Nephron progenitor cell (in vitro differentiated cells): ENCODE data around the gene MVB12B.

Experiments
- DNase-seq: peaks from one replicate; pipeline ENCODE4 v3.0.0; 2021
- H3K27ac Mint-ChIP-seq: 2 replicates; pipeline ENCODE4 v1.8.0; 2021; ENCODE audit warnings: mild to moderate bottlenecking, moderate library complexity, mixed read lengths
- H3K27me3 Mint-ChIP-seq: 2 replicates; pipeline ENCODE4 v1.8.0; 2021; ENCODE audit warnings: mild to moderate bottlenecking, low read depth, mixed read lengths; ENCODE audit not compliant: poor library complexity
- H3K36me3 Mint-ChIP-seq: 2 replicates; pipeline ENCODE4 v1.8.0; 2021; ENCODE audit warnings: low read depth, mixed read lengths
- H3K4me1 Mint-ChIP-seq: 2 replicates; pipeline ENCODE4 v1.8.0; 2021; ENCODE audit warnings: mixed read lengths
- H3K4me3 Mint-ChIP-seq: 2 replicates; pipeline ENCODE4 v1.8.0; 2021; ENCODE audit warnings: mild to moderate bottlenecking, moderate library complexity, mixed read lengths
- H3K9me3 Mint-ChIP-seq: 2 replicates; pipeline ENCODE4 v1.8.0; 2021; ENCODE audit warnings: mild to moderate bottlenecking, moderate library complexity, mixed read lengths
- CTCF ChIP-seq: fragments of 200-600 bp; sonication (generic); IDR thresholded peaks from 2 replicates; pipeline ENCODE4 v1.5.0; 2021; ENCODE audit warnings: antibody characterized with exemption

MVB12B gene

GRCh38 chr9:126519660-126520420 is 193.2 kb downstream of the MVB12B start:
- Mint-ChIP-seq H3K27ac (peak overlapping the region; percentile 71), H3K36me3 (no peaks in the 10 kb centered on the region), H3K4me3 (peak overlapping the region; percentile 64), H3K27me3 (no peaks in the 10 kb centered on the region), H3K9me3 (no peaks in the 10 kb centered on the region), H3K4me1 (peaks cover 96% of the 10 kb centered on the region)
- no peak for DNase-seq
- TF ChIP-seq CTCF: no peak

GRCh38 chr9:126520453-126520852 is 193.8 kb downstream of the MVB12B start:
- DNase-seq: no peak
- Mint-ChIP-seq H3K36me3 (no peaks in the 10 kb centered on the region), H3K27me3 (no peaks in the 10 kb centered on the region), H3K4me3 (peak overlapping the region; percentile 64), H3K4me1 (peaks cover 96% of the 10 kb centered on the region), H3K9me3 (no peaks in the 10 kb centered on the region), H3K27ac (peak overlapping the region; percentile 71)
- TF ChIP-seq CTCF: no peak

- DNase-seq: no peak
- Mint-ChIP-seq H3K4me1 (peaks cover 95% of the 10 kb centered on the region), H3K27me3 (no peaks in the 10 kb centered on the region), H3K27ac (peak overlapping the region; percentile 87), H3K9me3 (no peaks in the 10 kb centered on the region), H3K4me3 (peak overlapping the region; percentile 52), H3K36me3 (no peaks in the 10 kb centered on the region)
- TF ChIP-seq CTCF: no peak
Measured at GRCh38 chr9:126521089-126521488, 194.5 kb downstream of the MVB12B start.

GRCh38 chr9:126521551-126521950 is 194.9 kb downstream of the MVB12B start:
- no peak for TF ChIP-seq CTCF

GRCh38 chr9:126521976-126522590 is 195.5 kb downstream of the MVB12B start:
- DNase-seq: no peak
- Mint-ChIP-seq H3K36me3 (no peaks in the 10 kb centered on the region), H3K4me1 (peaks cover 95% of the 10 kb centered on the region), H3K4me3 (no peak overlapping the region), H3K9me3 (no peaks in the 10 kb centered on the region), H3K27me3 (no peaks in the 10 kb centered on the region), H3K27ac (no peak overlapping the region)
- TF ChIP-seq CTCF: no peak

More at GRCh38 chr9:126521551-126521950, 194.9 kb downstream of the MVB12B start:
- Mint-ChIP-seq H3K36me3 (no peaks in the 10 kb centered on the region), H3K9me3 (no peaks in the 10 kb centered on the region), H3K4me1 (peaks cover 95% of the 10 kb centered on the region), H3K4me3 (no peak overlapping the region), H3K27ac (peak overlapping the region; percentile 87), H3K27me3 (no peaks in the 10 kb centered on the region)
- DNase-seq: no peak
